GM12878 (cell line): ENCODE measurements around the gene CYP4F8.

Experiments
- CEBPZ ChIP-seq: fragments of 150-350 bp; IDR thresholded peaks from 2 replicates; pipeline ENCODE4 v1.6.1; 2016; ENCODE audit warnings: low read depth, low read length
- NFIC ChIP-seq: IDR thresholded peaks from 2 replicates; pipeline ENCODE4 v1.6.1; 2012; ENCODE audit warnings: low read depth, mild to moderate bottlenecking, inconsistent platforms, low read length, moderate library complexity
- RAD21 ChIP-seq: IDR thresholded peaks from 2 replicates; pipeline ENCODE4 v1.6.1; 2011; ENCODE audit warnings: mild to moderate bottlenecking, low read depth, low read length, moderate library complexity; ENCODE audit not compliant: insufficient read depth

GRCh38 chr19:15669440-15669839 is 54.4 kb downstream of the CYP4F8 start:
- no peak for TF ChIP-seq NFIC
- no peak for TF ChIP-seq RAD21
- no peak for TF ChIP-seq CEBPZ
